DOHH2 (cell line): Measurements from ENCODE around the gene SNRPA1.

Source experiments
- H3F3A ChIP-seq: fragments of 200-600 bp; sonication (generic), shearing (Covaris generic); 2 replicates; pipeline ENCODE4 v1.6.0; 2016; ENCODE audit warnings: antibody characterized with exemption, mild to moderate bottlenecking; ENCODE audit not compliant: control insufficient read depth, insufficient read depth
- H3K27ac ChIP-seq: fragments of 200-600 bp; sonication (generic); 2 replicates; pipeline ENCODE4 v1.5.1; 2014; ENCODE audit warnings: low read depth, mild to moderate bottlenecking, low read length, moderate library complexity
- H3K27me3 ChIP-seq: fragments of 200-600 bp; sonication (generic); 2 replicates; pipeline ENCODE4 v1.6.1; 2014; ENCODE audit warnings: mild to moderate bottlenecking, low read length, mixed read lengths; ENCODE audit not compliant: control insufficient read depth
- H3K36me3 ChIP-seq: fragments of 200-600 bp; sonication (generic); 2 replicates; pipeline ENCODE4 v1.6.1; 2014; ENCODE audit warnings: mild to moderate bottlenecking, low read length, moderate library complexity, mixed read lengths; ENCODE audit not compliant: control insufficient read depth
- H3K4me1 ChIP-seq: fragments of 200-600 bp; sonication (generic); 2 replicates; pipeline ENCODE4 v1.6.1; 2014; ENCODE audit warnings: mild to moderate bottlenecking, low read length, mixed read lengths; ENCODE audit not compliant: control insufficient read depth
- H3K4me2 ChIP-seq: fragments of 200-600 bp; sonication (generic); 2 replicates; pipeline ENCODE4 v1.6.0; 2014; ENCODE audit warnings: mild to moderate bottlenecking, low read length, moderate library complexity
- H3K4me3 ChIP-seq: fragments of 200-600 bp; sonication (generic); 2 replicates; pipeline ENCODE4 v1.5.1; 2014; ENCODE audit warnings: mild to moderate bottlenecking, low read length, mixed read lengths
- H3K79me2 ChIP-seq: fragments of 200-600 bp; sonication (generic); 2 replicates; pipeline ENCODE4 v1.6.1; 2014; ENCODE audit warnings: mild to moderate bottlenecking, low read length, mixed read lengths; ENCODE audit not compliant: control insufficient read depth
- H3K9me2 ChIP-seq: fragments of 200-600 bp; sonication (generic); replicated peaks from 2 replicates; pipeline ENCODE4 v1.6.1; 2014; ENCODE audit warnings: mild to moderate bottlenecking, low read length, mixed read lengths; ENCODE audit not compliant: control insufficient read depth
- H3K9me3 ChIP-seq: fragments of 200-600 bp; sonication (generic); 2 replicates; pipeline ENCODE4 v1.6.1; 2014; ENCODE audit warnings: antibody characterized with exemption, low read length, mixed read lengths; ENCODE audit not compliant: control insufficient read depth, insufficient read depth
- H4K20me1 ChIP-seq: fragments of 200-600 bp; sonication (generic); 2 replicates; pipeline ENCODE4 v1.6.0; 2014; ENCODE audit warnings: low read depth, mild to moderate bottlenecking, antibody characterized with exemption, low read length, moderate library complexity; ENCODE audit not compliant: control insufficient read depth, insufficient read depth
- CTCF ChIP-seq: fragments of 200-600 bp; sonication (generic); IDR thresholded peaks from one replicate; pipeline ENCODE4 v1.5.1; 2014; ENCODE audit warnings: antibody characterized with exemption, mild to moderate bottlenecking, low read depth, low read length; ENCODE audit not compliant: poor library complexity, severe bottlenecking
- EZH2phosphoT487 ChIP-seq: fragments of 200-600 bp; sonication (generic); IDR thresholded peaks from 2 replicates; pipeline ENCODE4 v1.6.1; 2017; ENCODE audit warnings: borderline replicate concordance, mild to moderate bottlenecking, antibody characterized with exemption, low read length, moderate library complexity, mixed read lengths

The SNRPA1 gene

GRCh38 chr15:101306341-101307047, 11.4 kb upstream of the SNRPA1 start:
- TF ChIP-seq EZH2phosphoT487 (no peak), CTCF (no peak)
- Histone ChIP-seq H3K4me2 (no peak overlapping the region), H3K4me1 (no peaks in the 10 kb centered on the region), H3K36me3 (no peaks in the 10 kb centered on the region), H4K20me1 (no peaks in the 10 kb centered on the region), H3K9me2 (no peaks in the 10 kb centered on the region), H3K27ac (no peak overlapping the region), H3K9me3 (no peaks in the 10 kb centered on the region), H3K4me3 (no peak overlapping the region), H3F3A (no peaks in the 10 kb centered on the region), H3K79me2 (no peaks in the 10 kb centered on the region), H3K27me3 (no peaks in the 10 kb centered on the region)

- Histone ChIP-seq H3K4me2 (no peak overlapping the region), H3F3A (no peaks in the 10 kb centered on the region), H3K27ac (no peak overlapping the region), H4K20me1 (no peaks in the 10 kb centered on the region), H3K9me3 (no peaks in the 10 kb centered on the region), H3K79me2 (no peaks in the 10 kb centered on the region), H3K36me3 (no peaks in the 10 kb centered on the region), H3K4me3 (no peak overlapping the region), H3K4me1 (no peaks in the 10 kb centered on the region), H3K27me3 (no peaks in the 10 kb centered on the region), H3K9me2 (no peaks in the 10 kb centered on the region)
- no peak for TF ChIP-seq EZH2phosphoT487
- no peak for TF ChIP-seq CTCF
These were observed 10.8 kb upstream of the SNRPA1 start for GRCh38 chr15:101305820-101306255.

- no peak overlapping the region for H3K27ac ChIP-seq
- no peaks in the 10 kb centered on the region for H3K79me2 ChIP-seq
- H3K27me3 ChIP-seq = no peaks in the 10 kb centered on the region
- no peaks in the 10 kb centered on the region for H3F3A ChIP-seq
- H3K4me1 ChIP-seq = 0 out of 2 replicates have a peak, but pooled peaks cover 3% of the 10 kb centered on the region
- H4K20me1 ChIP-seq = no peaks in the 10 kb centered on the region
- H3K4me3 ChIP-seq = no peak overlapping the region
- TF ChIP-seq EZH2phosphoT487 (no peak), CTCF (no peak)
- no peaks in the 10 kb centered on the region for H3K9me3 ChIP-seq
- no peaks in the 10 kb centered on the region for H3K36me3 ChIP-seq
- H3K9me2 ChIP-seq = no peaks in the 10 kb centered on the region
- H3K4me2 ChIP-seq = no peak overlapping the region
These were observed 8.4 kb upstream of the SNRPA1 start for GRCh38 chr15:101303408-101303807.
